Thoracic aorta (tissue), 2 donors: ENCODE results near the gene OR5V1. TPM values are rescaled to one million over a fixed set of nuclear protein-coding genes. Genes with fewer than 3 reads are reported as not detected.
"Not testable (repeated sequence)": the region's sequence is repeated elsewhere in the genome, so short reads cannot be mapped to it uniquely, and the experiment has no call there.

Source experiments
- ATAC-seq: fragments of 150-250 bp; one replicate; pipeline ENCODE4 v1.8.0; 2017; ENCODE audit warnings: low read depth; ENCODE audit not compliant: insufficient number of reproducible peaks, low FRiP score
- DNase-seq: peaks from one replicate; pipeline ENCODE4 v3.0.0-alpha.2; 2020; ENCODE audit warnings: low spot score
- H3K27ac ChIP-seq, 2 donors: fragments of 200-600 bp; sonication (generic); 1 replicate in 1 of 2; 2 replicates in 1 of 2; pipeline ENCODE4 v1.5.1; 2016; ENCODE audit warnings: mild to moderate bottlenecking in 2 of 2, moderate library complexity in 2 of 2
- H3K27me3 ChIP-seq: fragments of 200-600 bp; sonication (generic); replicated peaks from 2 replicates; pipeline ENCODE4 v1.6.0; 2016; ENCODE audit warnings: mild to moderate bottlenecking; ENCODE audit not compliant: insufficient read depth
- H3K36me3 ChIP-seq: fragments of 200-600 bp; sonication (generic); one replicate; pipeline ENCODE4 v1.5.1; 2016
- H3K4me1 ChIP-seq, 2 donors: fragments of 200-600 bp; sonication (generic); 1 replicate in 1 of 2; 2 replicates in 1 of 2; pipeline versions ENCODE4 v1.5.1 to v1.6.0; 2016; ENCODE audit warnings: low read depth in 2 of 2, mild to moderate bottlenecking in 1 of 2; ENCODE audit not compliant: control insufficient read depth in 1 of 2
- H3K4me3 ChIP-seq: fragments of 200-600 bp; sonication (generic); 2 replicates; pipeline ENCODE4 v1.5.1; 2016; ENCODE audit warnings: mild to moderate bottlenecking
- H3K9me3 ChIP-seq: fragments of 200-600 bp; sonication (generic); 2 replicates; pipeline ENCODE4 v1.5.1; 2016
- CTCF ChIP-seq: fragments of 200-600 bp; sonication (generic); IDR thresholded peaks from one replicate; pipeline ENCODE4 v1.5.1; 2019; ENCODE audit warnings: antibody characterized with exemption
- total RNA-seq, 2 donors: library from RNA; depleted of rRNA; stranded (reverse); fragments of >200 nt; gene quantifications; one replicate each; pipeline versions ENCODE4 v1.1.0 to v1.2.3, GENCODE V29; 2016

Gene OR5V1
- total RNA-seq, 2 donors from 2014 or later, result not detected

- Histone ChIP-seq H3K9me3 (no peaks in the 10 kb centered on the region), H3K4me1 (no peaks in the 10 kb centered on the region), H3K4me3 (no peak overlapping the region), H3K27me3 (no peaks in the 10 kb centered on the region), H3K36me3 (no peaks in the 10 kb centered on the region), H3K27ac (no peak overlapping the region)
- TF ChIP-seq CTCF, result no peak
- ATAC-seq (no peak), DNase-seq (no peak)
Observed at GRCh38 chr6:29345380-29345779, 23.3 kb downstream of the OR5V1 start.

- DNase-seq (no peak), ATAC-seq (no peak)
- no peak for TF ChIP-seq CTCF
Observed at GRCh38 chr6:29336269-29336668, 32.4 kb downstream of the OR5V1 start.

GRCh38 chr6:29332676-29333075 lies 36.0 kb downstream of the OR5V1 start:
- H3K36me3 ChIP-seq, result no peaks in the 10 kb centered on the region
- no peak for ATAC-seq
- no peak for DNase-seq
- no peak overlapping the region for H3K27ac ChIP-seq
- no peak for TF ChIP-seq CTCF
- H3K27me3 ChIP-seq, result no peaks in the 10 kb centered on the region
- H3K9me3 ChIP-seq, result no peaks in the 10 kb centered on the region
- H3K4me1 ChIP-seq, result no peaks in the 10 kb centered on the region
- no peak overlapping the region for H3K4me3 ChIP-seq

More at GRCh38 chr6:29336269-29336668, 32.4 kb downstream of the OR5V1 start:
- no peak overlapping the region for H3K27ac ChIP-seq
- no peaks in the 10 kb centered on the region for H3K36me3 ChIP-seq
- no peaks in the 10 kb centered on the region for H3K9me3 ChIP-seq
- no peaks in the 10 kb centered on the region for H3K4me1 ChIP-seq
- H3K4me3 ChIP-seq, result no peak overlapping the region
- H3K27me3 ChIP-seq, result no peaks in the 10 kb centered on the region

GRCh38 chr6:29325777-29326176 lies 42.9 kb downstream of the OR5V1 start:
- H3K27ac ChIP-seq, result no peak overlapping the region
- H3K9me3 ChIP-seq, result no peaks in the 10 kb centered on the region
- ATAC-seq, result no peak
- no peaks in the 10 kb centered on the region for H3K27me3 ChIP-seq
- no peaks in the 10 kb centered on the region for H3K4me1 ChIP-seq
- no peak for DNase-seq
- no peak overlapping the region for H3K4me3 ChIP-seq
- TF ChIP-seq CTCF, result no peak
- H3K36me3 ChIP-seq, result no peaks in the 10 kb centered on the region

- H3K36me3 ChIP-seq, H3K4me1 ChIP-seq, DNase-seq, H3K4me3 ChIP-seq, ATAC-seq, H3K27me3 ChIP-seq, H3K9me3 ChIP-seq, H3K27ac ChIP-seq: not testable (repeated sequence)
Observed at GRCh38 chr6:29323332-29323731, 45.3 kb downstream of the OR5V1 start.

GRCh38 chr6:29319931-29320330 lies 48.7 kb downstream of the OR5V1 start:
- ATAC-seq, result no peak
- DNase-seq, result no peak
- no peaks in the 10 kb centered on the region for H3K36me3 ChIP-seq
- H3K4me3 ChIP-seq, result no peak overlapping the region
- no peak for TF ChIP-seq CTCF
- no peak overlapping the region for H3K27ac ChIP-seq
- no peaks in the 10 kb centered on the region for H3K9me3 ChIP-seq
- H3K4me1 ChIP-seq, result no peaks in the 10 kb centered on the region
- H3K27me3 ChIP-seq, result no peaks in the 10 kb centered on the region
